IMR-90 (cell line): ENCODE results near the gene SLC19A2. TPM values are rescaled to one million over a fixed set of nuclear protein-coding genes. Genes with fewer than 3 reads are reported as not detected.

ENCODE experiments used
- ATAC-seq: fragments of 200-7000 bp; cut with Tn5 transposase; 2 replicates; pipeline ENCODE4 v1.9.1; 2020; ENCODE audit warnings: low read depth, mild to moderate bottlenecking, moderate library complexity
- BruUV-seq: library from RNA; stranded (reverse); fragments of 400-500 nt; replicated peaks from 2 replicates; lab custom pipeline; 2021; lab: Mats Ljungman, UMichigan
- CTCF ChIA-PET: fragments of 300-600 bp; formaldehyde crosslinking; extraction: SDS; loops from one replicate; lab custom pipeline; 2021; ENCODE audit warnings: antibody characterized with exemption; lab: Yijun Ruan, JAX
- POLR2A ChIA-PET: fragments of 300-600 bp; sonication (Branson Sonifier 250); formaldehyde crosslinking; loops from one replicate; lab custom pipeline; 2022; ENCODE audit warnings: antibody characterized with exemption; ENCODE audit not compliant: unreplicated experiment; lab: Charles Lee
- DNase-seq: peaks from one replicate; pipeline ENCODE4 v3.0.0; 2013
- H2AFZ ChIP-seq: replicated peaks from 2 replicates; pipeline ENCODE3; 2013; ENCODE audit warnings: low read length, mild to moderate bottlenecking; ENCODE audit not compliant: poor library complexity
- H2AK5ac ChIP-seq: 2 replicates; pipeline ENCODE4 v1.6.1; 2013; ENCODE audit warnings: low read depth, low read length, inconsistent platforms
- H2AK9ac ChIP-seq: replicated peaks from 2 replicates; pipeline ENCODE3; 2013; ENCODE audit warnings: mild to moderate bottlenecking, low read depth, low read length, moderate library complexity; ENCODE audit not compliant: poor library complexity
- H2BK120ac ChIP-seq: 2 replicates; pipeline ENCODE4 v1.6.1; 2013; ENCODE audit warnings: low read depth, low read length, inconsistent platforms
- H2BK15ac ChIP-seq: 3 replicates; pipeline ENCODE4 v1.6.1; 2013; ENCODE audit warnings: low read depth, low read length, inconsistent platforms
- H2BK20ac ChIP-seq: 2 replicates; pipeline ENCODE4 v1.6.1; 2013; ENCODE audit warnings: low read depth, mild to moderate bottlenecking, inconsistent platforms, low read length, moderate library complexity
- H2BK5ac ChIP-seq: 2 replicates; pipeline ENCODE4 v1.6.1; 2013; ENCODE audit warnings: mild to moderate bottlenecking, low read depth, low read length, inconsistent platforms; ENCODE audit not compliant: poor library complexity, severe bottlenecking
- H3K14ac ChIP-seq: replicated peaks from 2 replicates; pipeline ENCODE4 v1.6.1; 2013; ENCODE audit warnings: low read depth, low read length, inconsistent platforms
- H3K18ac ChIP-seq: 2 replicates; pipeline ENCODE4 v1.6.1; 2013; ENCODE audit warnings: low read depth, low read length, control low read depth
- H3K23ac ChIP-seq: 2 replicates; pipeline ENCODE4 v1.6.1; 2013; ENCODE audit warnings: low read depth, low read length, inconsistent platforms
- H3K27ac ChIP-seq: 2 replicates; pipeline ENCODE4 v1.5.1; 2013; ENCODE audit warnings: mild to moderate bottlenecking, control low read depth, low read length; ENCODE audit not compliant: insufficient read depth
- H3K27me3 ChIP-seq: 2 replicates; pipeline ENCODE4 v1.6.1; 2013; ENCODE audit warnings: low read length; ENCODE audit not compliant: control insufficient read depth, insufficient read depth
- H3K36me3 ChIP-seq: 2 replicates; pipeline ENCODE4 v1.6.1; 2013; ENCODE audit warnings: low read length, mixed read lengths; ENCODE audit not compliant: control insufficient read depth, insufficient read depth
- H3K4ac ChIP-seq: 2 replicates; pipeline ENCODE4 v1.6.1; 2013; ENCODE audit warnings: low read depth, low read length, inconsistent platforms
- H3K4me1 ChIP-seq: 2 replicates; pipeline ENCODE4 v1.6.1; 2013; ENCODE audit warnings: low read length, mixed read lengths; ENCODE audit not compliant: control insufficient read depth, insufficient read depth
- H3K4me2 ChIP-seq: 2 replicates; pipeline ENCODE4 v1.6.1; 2013; ENCODE audit warnings: low read depth, mild to moderate bottlenecking, control low read depth, low read length, moderate library complexity
- H3K4me3 ChIP-seq: 2 replicates; pipeline ENCODE4 v1.5.1; 2013; ENCODE audit warnings: low read depth, mild to moderate bottlenecking, control low read depth, low read length, moderate library complexity; ENCODE audit not compliant: insufficient read depth
- H3K56ac ChIP-seq: 2 replicates; pipeline ENCODE4 v1.6.1; 2013; ENCODE audit warnings: low read length, inconsistent platforms; ENCODE audit not compliant: insufficient read depth; ENCODE audit errors: extremely low read depth
- H3K79me1 ChIP-seq, 2 experiments: 2 replicates each; pipeline ENCODE4 v1.6.1; 2013; ENCODE audit warnings: low read length in 2 of 2, inconsistent platforms in 1 of 2, low read depth in 1 of 2
- H3K9ac ChIP-seq: 2 replicates; pipeline ENCODE4 v1.6.1; 2013; ENCODE audit warnings: low read depth, low read length, control low read depth
- H3K9me1 ChIP-seq: 2 replicates; pipeline ENCODE4 v1.6.1; 2013; ENCODE audit warnings: low read length, inconsistent platforms; ENCODE audit not compliant: insufficient read depth
- H3K9me3 ChIP-seq: 2 replicates; pipeline ENCODE4 v1.6.1; 2013; ENCODE audit warnings: low read length; ENCODE audit not compliant: control insufficient read depth, insufficient read depth
- H4K20me1 ChIP-seq: 2 replicates; pipeline ENCODE4 v1.6.1; 2013; ENCODE audit warnings: low read length, inconsistent platforms; ENCODE audit not compliant: insufficient read depth
- H4K5ac ChIP-seq: 2 replicates; pipeline ENCODE4 v1.6.1; 2013; ENCODE audit warnings: mild to moderate bottlenecking, low read depth, low read length, control low read depth
- H4K8ac ChIP-seq, 2 experiments: 2 replicates each; pipeline ENCODE4 v1.6.1; 2013; ENCODE audit warnings: low read depth in 2 of 2, low read length in 2 of 2, control low read depth in 1 of 2, inconsistent platforms in 1 of 2
- H4K91ac ChIP-seq: 2 replicates; pipeline ENCODE4 v1.6.1; 2013; ENCODE audit warnings: low read depth, low read length, inconsistent platforms; ENCODE audit not compliant: insufficient read depth
- CEBPB ChIP-seq: IDR thresholded peaks from 2 replicates; pipeline ENCODE4 v1.6.1; 2012; ENCODE audit warnings: low read depth, low read length, improper control_type of control experiment
- CHD1 ChIP-seq: IDR thresholded peaks from 2 replicates; pipeline ENCODE4 v1.6.1; 2012; ENCODE audit warnings: low read depth, low read length, improper control_type of control experiment
- CTCF ChIP-seq: conservative IDR thresholded peaks from 2 replicates; pipeline ENCODE4 v1.5.1; 2012; ENCODE audit warnings: mild to moderate bottlenecking, low read depth, low read length, improper control_type of control experiment
- FOS ChIP-seq: fragments of 150-350 bp; IDR thresholded peaks from 2 replicates; pipeline ENCODE4 v1.6.1; 2016; ENCODE audit warnings: low read depth, low read length
- NFE2L2 ChIP-seq: fragments of 150-350 bp; IDR thresholded peaks from 2 replicates; pipeline ENCODE4 v1.6.1; 2016; ENCODE audit warnings: low read depth, mild to moderate bottlenecking, low read length
- RCOR1 ChIP-seq: IDR thresholded peaks from 2 replicates; pipeline ENCODE4 v1.6.1; 2012; ENCODE audit warnings: mild to moderate bottlenecking, low read length, improper control_type of control experiment; ENCODE audit not compliant: insufficient replicate concordance
- dilution Hi-C: fragments of 300-500 bp; cut with HindIII; formaldehyde crosslinking; loops from one replicate; pipeline ENCODE4 v1.14.3; 2018; ENCODE audit warnings: low sequenced_read_pairs; ENCODE audit not compliant: unreplicated experiment
- in situ Hi-C: fragments of 300-500 bp; cut with MboI; formaldehyde crosslinking; loops from 3 replicates; pipeline ENCODE4 v1.14.3; 2019; ENCODE audit warnings: low sequenced_read_pairs, inconsistent platforms, mixed read lengths
- intact Hi-C: fragments of 100-400 bp; cut with micrococcal nuclease; formaldehyde crosslinking; loops from 2 replicates; pipeline ENCODE4 v1.10.0; 2022
- polyA plus RNA-seq, 3 experiments: library from polyadenylated mRNA; depleted of rRNA; stranded (reverse); fragments of >200 nt; gene quantifications; 2 replicates each; pipeline ENCODE4 v1.2.3, GENCODE V29; 2012; ENCODE audit warnings: low replicate concordance in 1 of 3
- total RNA-seq: library from RNA; depleted of rRNA; stranded (reverse); fragments of >200 nt; gene quantifications from 2 replicates; pipeline ENCODE4 v1.2.3, GENCODE V29; 2012

SLC19A2 gene
- total and polyA plus RNA-seq, 2 of the 4 experiments (the other 2 are of a cell fraction): 3.6 to 5.2 TPM

DNA sequence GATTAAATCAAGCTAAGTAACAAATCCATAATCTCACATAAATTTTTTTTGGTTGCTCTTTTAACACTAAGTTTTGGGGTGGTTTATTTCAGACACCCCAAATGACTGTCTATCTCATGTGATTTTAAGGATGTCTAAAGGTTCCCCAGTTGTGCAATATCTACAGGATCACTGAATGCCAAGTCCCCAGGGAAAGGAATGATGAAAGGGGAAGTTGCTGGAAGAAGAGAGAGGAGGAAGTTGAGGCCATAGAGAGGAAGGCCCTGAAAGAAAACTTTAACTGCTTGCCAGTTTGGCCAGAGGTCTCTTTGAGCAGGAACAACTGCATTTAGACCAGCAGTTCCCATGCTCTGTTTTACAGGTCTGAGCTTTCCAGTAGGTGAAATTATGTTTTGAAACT is 27.5 kb upstream of the SLC19A2 start:
- in situ Hi-C loops (no loop called here), dilution Hi-C loops (no loop called here), intact Hi-C loops (no loop called here)
- Histone ChIP-seq H2BK20ac (no peak overlapping the region), H3K4me1 (no peaks in the 10 kb centered on the region), H2AK5ac (no peak overlapping the region), H4K5ac (no peak overlapping the region), H3K9me1 (no peaks in the 10 kb centered on the region), H2BK5ac (no peak overlapping the region), H3K79me1 (no peaks in the 10 kb centered on the region), H3K14ac (no peak overlapping the region), H2BK120ac (no peak overlapping the region), H3K4me2 (no peak overlapping the region), H3K18ac (no peak overlapping the region), H3K27ac (no peak overlapping the region), H4K20me1 (no peaks in the 10 kb centered on the region), H3K23ac (no peak overlapping the region), H3K56ac (no peak overlapping the region), H3K4me3 (no peak overlapping the region), H4K91ac (no peak overlapping the region), H3K9me3 (no peaks in the 10 kb centered on the region), H3K4ac (no peak overlapping the region), H2AK9ac (no peak overlapping the region), H4K8ac (no peak overlapping the region), H2AFZ (no peak overlapping the region), H3K9ac (no peak overlapping the region), H2BK15ac (no peak overlapping the region), H3K36me3 (no peaks in the 10 kb centered on the region), H3K27me3 (no peaks in the 10 kb centered on the region; the same call in 1 of the 2 replicates)
- TF ChIP-seq CTCF: no peak
- no peak for TF ChIP-seq RCOR1
- TF ChIP-seq CEBPB: peak; percentile 59
- no peak for TF ChIP-seq NFE2L2
- TF ChIP-seq FOS: no peak
- TF ChIP-seq CHD1: no peak
- no peak for DNase-seq
- CTCF ChIA-PET: interaction anchor here (0.8 kb wide), 1 partner anchor 864 kb away, joined by 3 read pairs; no protein-coding TSS in a partner anchor
- no peak for ATAC-seq
- BruUV-seq: no TSS peak
- POLR2A ChIA-PET: no interaction called here
